GM12865 (cell line): ENCODE results near the gene DDX47.
"Not testable (repeated sequence)": the region's sequence is repeated elsewhere in the genome, so short reads cannot be mapped to it uniquely, and the experiment has no call there.

Experiments
- DNase-seq: peaks from one replicate; pipeline ENCODE4 v3.0.0; 2010; ENCODE audit warnings: low read depth
- H3K4me3 ChIP-seq: 2 replicates; pipeline ENCODE4 v1.5.1; 2011; ENCODE audit warnings: mild to moderate bottlenecking, low read depth, low read length, control low read depth
- TF ChIP-seq, protein P1 (sequence below): IDR thresholded peaks from 2 replicates; pipeline ENCODE4 v1.5.1; 2011; ENCODE audit warnings: low read length, control low read depth, low read depth, inconsistent platforms; ENCODE audit not compliant: insufficient read depth; ENCODE audit errors: missing control alignments

DDX47 gene

DNA sequence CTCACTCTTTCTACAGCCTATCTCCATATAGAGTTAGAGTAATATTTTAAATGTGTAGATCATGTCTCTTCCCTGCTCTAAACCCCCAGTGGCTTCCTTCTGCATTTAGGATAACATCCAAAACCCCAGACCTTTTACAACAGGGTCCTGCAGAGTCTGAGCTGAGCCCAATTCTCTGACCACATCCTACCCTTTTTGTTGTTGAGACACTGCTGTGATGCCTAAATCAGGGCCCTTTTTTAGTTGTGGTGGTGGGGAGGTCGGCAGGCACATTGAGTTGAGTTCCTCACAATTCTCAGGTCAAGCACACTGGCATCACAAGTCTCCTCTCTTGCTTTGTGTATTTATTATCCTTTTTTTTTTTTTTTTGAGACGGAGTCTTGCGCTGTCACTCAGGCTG lies 1.8 kb upstream of the DDX47 start:
- TF ChIP-seq, protein P1, sequence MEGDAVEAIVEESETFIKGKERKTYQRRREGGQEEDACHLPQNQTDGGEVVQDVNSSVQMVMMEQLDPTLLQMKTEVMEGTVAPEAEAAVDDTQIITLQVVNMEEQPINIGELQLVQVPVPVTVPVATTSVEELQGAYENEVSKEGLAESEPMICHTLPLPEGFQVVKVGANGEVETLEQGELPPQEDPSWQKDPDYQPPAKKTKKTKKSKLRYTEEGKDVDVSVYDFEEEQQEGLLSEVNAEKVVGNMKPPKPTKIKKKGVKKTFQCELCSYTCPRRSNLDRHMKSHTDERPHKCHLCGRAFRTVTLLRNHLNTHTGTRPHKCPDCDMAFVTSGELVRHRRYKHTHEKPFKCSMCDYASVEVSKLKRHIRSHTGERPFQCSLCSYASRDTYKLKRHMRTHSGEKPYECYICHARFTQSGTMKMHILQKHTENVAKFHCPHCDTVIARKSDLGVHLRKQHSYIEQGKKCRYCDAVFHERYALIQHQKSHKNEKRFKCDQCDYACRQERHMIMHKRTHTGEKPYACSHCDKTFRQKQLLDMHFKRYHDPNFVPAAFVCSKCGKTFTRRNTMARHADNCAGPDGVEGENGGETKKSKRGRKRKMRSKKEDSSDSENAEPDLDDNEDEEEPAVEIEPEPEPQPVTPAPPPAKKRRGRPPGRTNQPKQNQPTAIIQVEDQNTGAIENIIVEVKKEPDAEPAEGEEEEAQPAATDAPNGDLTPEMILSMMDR = no peak
- no peak overlapping the region for H3K4me3 ChIP-seq
- DNase-seq = no peak

DNA sequence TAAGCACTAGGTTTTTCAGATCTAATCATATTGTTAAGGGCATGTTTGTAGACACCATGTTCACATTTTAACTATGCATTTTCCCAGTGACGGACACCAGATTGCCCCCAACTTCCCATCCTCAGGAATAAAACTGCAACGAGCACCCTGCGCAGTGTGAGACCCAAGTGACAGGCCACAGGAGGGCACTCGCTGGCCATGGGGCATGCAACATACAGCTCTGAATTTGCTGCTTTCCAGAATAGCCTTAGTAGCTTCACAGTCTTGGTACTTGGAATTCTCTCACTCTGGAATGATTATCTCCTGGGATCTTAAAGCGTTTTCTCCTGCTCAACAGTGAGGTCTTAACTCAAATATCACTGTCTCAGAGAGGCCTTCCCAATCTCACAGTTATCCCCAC lies 972 bp upstream of the DDX47 start:
- TF ChIP-seq, protein P1 = no peak
- no peak overlapping the region for H3K4me3 ChIP-seq
- no peak for DNase-seq

DNA sequence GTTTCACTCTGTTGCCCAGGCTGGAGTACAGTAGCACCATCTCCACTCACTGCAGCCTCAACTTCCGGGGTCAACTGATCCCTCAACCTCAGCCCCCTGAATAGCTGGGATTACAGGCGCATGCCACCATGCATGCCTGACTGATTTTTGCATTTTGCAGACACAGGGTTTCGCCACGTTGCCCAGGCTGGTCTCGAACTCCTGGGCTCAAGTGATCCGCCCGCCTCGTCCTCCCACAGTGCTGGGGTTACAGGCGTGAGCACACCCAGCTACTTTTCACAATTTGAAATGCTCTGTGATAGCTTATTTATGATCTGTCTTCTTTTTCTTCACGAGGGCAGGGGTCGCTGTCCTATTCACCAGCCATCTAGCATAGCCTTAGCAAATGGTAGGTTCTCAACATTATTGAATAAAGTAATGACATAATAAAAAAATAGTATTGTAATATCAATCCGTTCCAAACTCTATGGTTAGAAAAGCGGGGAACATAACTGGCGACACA lies 477 bp upstream of the DDX47 start:
- H3K4me3 ChIP-seq = no peak overlapping the region
- TF ChIP-seq, protein P1 = no peak
- no peak for DNase-seq

DNA sequence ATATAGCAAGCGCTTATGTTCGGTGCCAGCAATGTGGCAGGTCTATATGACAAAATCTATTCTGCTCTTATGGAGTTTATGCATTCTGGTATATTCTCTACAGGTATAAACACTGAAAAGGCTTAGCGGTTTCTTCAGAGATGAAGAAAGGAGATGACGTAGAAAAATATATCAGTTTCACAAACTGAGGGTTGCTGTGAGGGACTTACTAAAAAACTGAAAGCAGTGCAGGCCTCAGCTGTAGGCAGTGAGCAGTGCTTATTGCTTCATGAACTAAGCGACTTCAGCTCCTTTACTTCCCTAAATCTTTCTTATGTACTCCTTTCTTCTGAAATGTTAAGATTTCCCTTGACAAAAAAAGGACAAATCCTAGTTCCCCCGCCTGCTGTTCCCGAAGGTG lies 4.5 kb downstream of the DDX47 start:
- no peak overlapping the region for H3K4me3 ChIP-seq
- DNase-seq = no peak
- TF ChIP-seq, protein P1 = no peak

DNA sequence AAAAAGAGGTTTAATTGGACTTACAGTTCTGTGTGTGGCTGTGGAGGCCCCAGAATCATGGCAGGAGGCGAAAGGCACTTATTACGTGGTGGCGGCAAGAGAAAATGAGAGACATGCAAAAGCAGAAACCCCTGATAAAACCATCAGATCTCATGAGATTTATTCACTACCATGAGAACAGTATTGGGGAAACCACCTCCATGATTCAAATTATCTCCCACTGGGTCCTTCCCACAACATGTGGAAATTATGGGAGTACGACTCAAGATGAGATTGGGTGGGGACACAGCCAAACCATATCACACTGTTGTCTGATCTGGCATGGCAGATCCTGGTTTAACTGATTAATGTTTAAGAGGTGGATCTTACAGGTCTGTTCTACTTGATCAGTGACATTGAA lies 5.6 kb downstream of the DDX47 start:
- no peak for DNase-seq
- TF ChIP-seq, protein P1 = no peak
- no peak overlapping the region for H3K4me3 ChIP-seq

DNA sequence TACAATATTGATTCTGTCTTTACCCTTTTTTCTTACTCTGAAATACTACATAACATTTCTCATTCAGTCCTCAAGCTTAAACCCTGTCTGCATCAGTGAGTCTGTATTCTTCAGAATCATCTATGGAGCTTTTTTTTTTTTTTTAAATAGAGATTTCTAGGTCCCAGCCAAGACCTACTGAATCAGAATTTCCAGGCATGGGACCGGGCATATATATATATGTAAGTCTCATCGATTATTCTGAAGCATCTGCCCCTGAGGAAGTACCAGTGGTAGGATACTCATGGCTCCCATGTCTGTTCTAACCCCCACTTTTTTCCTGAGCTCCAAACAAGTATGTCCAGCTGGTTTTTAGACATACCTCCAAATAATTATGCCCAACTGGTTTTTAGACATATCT lies 6.1 kb downstream of the DDX47 start:
- no peak for DNase-seq
- TF ChIP-seq, protein P1 = no peak
- H3K4me3 ChIP-seq = no peak overlapping the region

DNA sequence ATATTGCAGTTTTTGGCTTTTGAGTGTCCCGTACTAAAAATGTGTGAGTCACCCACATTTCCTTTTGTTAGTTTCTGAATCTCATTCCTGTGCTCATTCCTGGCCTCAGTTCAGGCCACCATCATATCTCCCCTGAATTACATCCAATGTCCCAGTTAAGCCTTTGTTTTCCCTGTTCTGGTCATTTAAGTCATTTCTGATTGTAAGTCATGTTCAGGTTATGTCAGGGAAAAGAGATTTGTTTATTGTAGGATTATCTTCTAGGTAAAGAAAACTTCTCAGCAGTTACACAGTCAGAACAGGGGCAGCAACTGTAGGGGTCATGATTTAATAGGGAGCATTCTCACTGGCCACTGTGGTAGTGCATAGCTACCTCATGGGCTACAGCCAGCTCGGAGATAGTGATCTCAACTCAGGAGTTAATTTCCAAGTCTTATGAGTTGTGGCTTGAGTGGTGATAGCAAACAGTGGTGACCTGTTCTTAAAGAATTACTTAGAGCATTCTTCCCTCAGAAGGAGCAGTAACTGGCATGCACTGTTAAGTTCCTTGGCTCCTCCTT lies 6.7 kb downstream of the DDX47 start:
- H3K4me3 ChIP-seq = no peak overlapping the region
- TF ChIP-seq, protein P1 = no peak
- no peak for DNase-seq

DNA sequence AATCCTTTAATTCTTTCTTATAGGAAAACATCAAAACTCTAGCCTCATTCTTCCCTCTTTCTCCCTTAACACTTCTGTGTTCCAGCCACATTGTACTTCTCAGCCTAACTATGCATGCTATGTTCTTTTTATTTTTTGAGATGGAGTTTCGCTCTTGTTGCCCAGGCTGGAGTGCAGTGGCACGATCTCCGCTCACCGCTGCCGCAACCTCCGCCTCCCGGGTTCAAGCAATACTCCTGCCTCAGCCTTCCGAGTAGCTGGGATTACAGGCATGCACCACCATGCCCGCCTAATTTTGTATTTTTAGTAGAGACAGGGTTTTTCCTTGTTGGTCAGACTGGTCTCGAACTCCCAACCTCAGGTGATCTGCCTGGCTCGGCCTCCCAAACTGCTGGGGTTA lies 7.2 kb downstream of the DDX47 start:
- H3K4me3 ChIP-seq, DNase-seq: not testable (repeated sequence)
